HL-60/S4 treated with retinoic acid at 250 ng/mL for 4 days and 3 days (cell line): Measurements from ENCODE around the gene FOLR2.

ENCODE experiments used
- in situ Hi-C: fragments of 300-500 bp; cut with MboI; formaldehyde crosslinking; loops from 2 replicates; pipeline ENCODE4 v1.7.0; 2022; ENCODE audit warnings: low sequenced_read_pairs

FOLR2 gene

DNA sequence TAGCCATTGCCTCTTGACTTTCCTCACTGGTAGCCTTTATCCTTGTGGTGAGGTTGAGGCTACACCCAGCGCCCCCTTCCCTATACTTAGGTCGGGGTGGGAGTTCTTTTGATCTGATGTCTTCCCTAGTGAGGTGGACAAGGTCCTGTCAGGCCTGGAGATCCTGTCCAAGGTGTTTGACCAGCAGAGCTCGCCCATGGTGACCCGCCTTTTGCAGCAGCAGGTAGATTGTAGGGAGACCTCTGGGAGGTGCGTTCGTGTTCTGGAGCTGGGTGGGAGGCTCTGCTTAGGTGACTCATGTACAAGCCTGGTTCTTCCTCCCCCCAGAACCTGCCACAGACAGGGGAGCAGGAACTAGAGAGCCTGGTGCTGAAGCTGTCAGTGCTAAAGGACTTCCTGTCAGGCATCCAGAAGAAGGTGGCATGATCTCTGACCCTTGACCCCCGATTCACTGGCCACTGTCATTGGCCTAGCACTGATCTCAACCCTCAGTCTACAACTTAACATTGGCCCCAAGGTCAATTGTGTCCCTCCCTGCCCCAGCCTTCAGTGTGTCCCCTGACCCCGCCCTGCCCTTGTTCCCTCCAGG is 12.8 kb downstream of the FOLR2 start:
- in situ Hi-C loops: no loop called here

GRCh38 chr11:72229925-72230763 is 13.6 kb downstream of the FOLR2 start:
- in situ Hi-C loops: no loop called here

DNA sequence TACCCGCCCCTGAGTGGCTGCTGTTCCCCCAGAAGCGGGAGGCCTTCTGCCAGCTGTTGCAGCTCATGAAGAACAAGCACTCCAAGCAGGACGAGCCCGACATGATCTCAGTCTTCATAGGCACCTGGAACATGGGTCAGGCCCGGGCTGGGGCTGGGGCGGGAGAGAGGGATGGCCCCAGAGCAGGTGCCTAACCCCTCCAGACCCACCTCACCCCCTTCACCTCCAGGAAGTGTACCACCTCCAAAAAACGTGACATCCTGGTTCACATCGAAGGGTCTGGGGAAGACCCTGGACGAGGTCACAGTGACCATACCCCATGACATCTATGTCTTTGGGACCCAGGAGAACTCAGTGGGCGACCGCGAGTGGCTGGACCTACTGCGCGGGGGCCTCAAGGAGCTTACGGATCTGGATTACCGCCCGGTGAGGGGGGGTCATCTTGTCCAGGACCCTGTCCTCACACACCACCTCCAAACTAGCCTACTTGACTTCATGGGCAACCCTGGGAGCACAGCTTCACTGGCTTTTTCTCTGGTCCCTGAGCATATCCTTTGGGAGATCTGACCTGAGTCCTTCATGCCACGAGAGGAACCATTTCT is 14.3 kb downstream of the FOLR2 start:
- in situ Hi-C loops: no loop called here

DNA sequence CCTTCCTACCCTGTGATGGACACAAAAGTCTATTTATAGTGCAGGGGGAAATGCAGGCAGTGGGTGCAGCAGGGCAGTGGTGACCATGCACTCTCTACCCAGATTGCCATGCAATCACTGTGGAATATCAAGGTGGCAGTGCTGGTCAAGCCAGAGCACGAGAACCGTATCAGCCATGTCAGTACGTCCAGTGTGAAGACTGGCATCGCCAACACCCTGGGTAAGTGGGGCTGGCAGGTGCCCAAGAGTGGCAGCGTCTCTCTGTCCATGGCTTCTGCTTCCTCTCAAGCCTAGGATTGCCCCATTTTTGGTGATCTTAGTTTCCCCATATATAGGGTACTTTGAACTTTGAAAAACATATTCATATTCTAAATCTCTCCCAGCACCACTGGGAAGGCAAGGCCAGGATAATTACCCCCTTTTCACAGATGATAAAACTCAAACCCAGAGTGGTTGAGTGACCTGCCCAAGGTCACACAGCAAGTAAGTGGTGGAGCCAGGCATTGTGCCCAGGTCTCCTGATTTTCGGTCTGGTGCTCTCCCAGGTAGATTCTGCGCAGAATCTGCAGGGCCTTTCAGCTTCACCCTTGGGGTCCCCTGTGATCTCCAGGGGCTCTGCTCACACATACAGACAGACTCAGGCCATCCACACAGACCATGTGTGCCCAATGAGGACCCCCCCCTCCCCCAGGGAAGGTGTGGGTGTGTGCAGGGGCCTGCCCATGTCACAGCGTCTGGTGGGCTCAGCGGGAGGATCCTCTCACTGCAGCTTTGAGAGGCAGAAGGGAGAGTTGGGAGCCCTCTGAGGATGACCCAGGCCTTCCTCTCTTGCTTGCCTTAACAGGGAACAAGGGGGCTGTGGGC is 15.0 kb downstream of the FOLR2 start:
- in situ Hi-C loops: no loop called here

- in situ Hi-C loops: no loop called here
Measured at GRCh38 chr11:72232260-72233055, 15.9 kb downstream of the FOLR2 start.

GRCh38 chr11:72233056-72233772 is 16.6 kb downstream of the FOLR2 start:
- in situ Hi-C loops: no loop called here

DNA sequence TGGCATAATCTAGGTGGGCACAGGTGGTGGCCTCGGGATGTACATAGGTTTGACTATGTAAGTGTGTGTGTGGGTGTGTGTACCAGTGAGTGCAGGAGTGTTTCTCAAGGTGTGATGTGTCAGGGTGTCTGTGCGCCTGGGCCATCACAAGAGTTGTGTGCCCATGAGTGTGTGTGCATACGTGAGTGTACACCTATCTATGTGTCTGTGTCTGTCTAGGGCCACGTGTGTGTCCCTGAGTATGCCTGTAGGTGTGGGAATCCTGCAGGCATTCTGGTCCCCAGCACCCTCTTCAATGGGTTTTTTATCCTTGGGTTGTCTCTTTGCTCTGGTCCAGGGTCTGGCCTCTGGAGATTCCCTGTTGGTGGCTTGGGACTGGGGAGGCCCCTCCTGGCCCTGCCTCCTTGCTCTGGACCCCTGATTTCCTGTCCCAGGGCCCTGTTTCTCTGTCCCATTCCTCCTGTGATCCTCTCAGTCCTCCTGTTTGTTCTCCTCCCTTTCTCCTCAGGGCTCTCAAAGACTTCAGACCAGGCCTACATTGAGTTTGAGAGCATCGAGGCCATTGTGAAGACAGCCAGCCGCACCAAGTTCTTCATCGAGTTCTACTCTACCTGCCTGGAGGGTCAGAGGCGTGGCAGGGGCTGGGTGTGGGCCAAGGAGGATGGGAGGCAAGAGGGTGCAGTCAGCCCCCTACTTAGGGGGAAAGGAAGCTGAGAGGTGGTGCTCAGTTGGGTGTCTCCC is 17.3 kb downstream of the FOLR2 start:
- in situ Hi-C loops: no loop called here

- in situ Hi-C loops: no loop called here
Measured at GRCh38 chr11:72234514-72234830, 17.9 kb downstream of the FOLR2 start.

DNA sequence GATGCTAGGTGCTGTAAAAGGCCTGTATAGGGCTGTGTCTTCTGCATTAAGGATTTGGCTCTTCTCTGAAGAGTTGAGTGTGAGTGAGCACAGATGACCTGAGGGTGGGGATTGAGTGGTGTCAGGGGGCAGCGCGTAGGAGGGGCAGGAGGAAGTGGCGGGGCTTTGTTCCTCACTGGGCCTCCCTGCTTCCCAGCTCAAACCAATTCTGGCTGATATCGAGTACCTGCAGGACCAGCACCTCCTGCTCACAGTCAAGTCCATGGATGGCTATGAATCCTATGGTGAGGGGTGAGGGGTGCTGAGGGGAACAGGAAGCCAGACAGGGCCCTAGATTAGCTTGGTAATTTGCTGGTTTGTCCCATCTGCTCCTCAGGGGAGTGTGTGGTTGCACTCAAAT is 18.3 kb downstream of the FOLR2 start:
- in situ Hi-C loops: no loop called here

- in situ Hi-C loops: no loop called here
Measured at GRCh38 chr11:72235351-72236057, 18.9 kb downstream of the FOLR2 start.

- in situ Hi-C loops: no loop called here
Measured at GRCh38 chr11:72236083-72236697, 19.6 kb downstream of the FOLR2 start.

DNA sequence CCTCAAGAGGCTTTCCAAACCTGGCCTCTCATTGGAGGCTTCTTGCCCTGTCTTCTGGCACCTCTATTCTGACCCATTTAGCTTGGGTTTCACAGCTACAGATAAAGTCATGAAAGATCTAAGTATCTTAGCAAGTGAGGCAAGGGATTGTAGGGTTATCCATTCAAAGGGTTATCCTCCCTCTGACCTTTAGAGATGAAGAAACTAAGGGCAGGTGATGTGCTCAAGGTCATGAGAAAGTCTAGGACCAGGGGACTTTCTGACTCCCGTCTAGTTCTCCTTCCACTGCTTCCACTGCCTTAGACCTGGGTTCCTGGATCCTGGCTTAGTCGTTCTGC is 20.1 kb downstream of the FOLR2 start:
- in situ Hi-C loops: no loop called here

DNA sequence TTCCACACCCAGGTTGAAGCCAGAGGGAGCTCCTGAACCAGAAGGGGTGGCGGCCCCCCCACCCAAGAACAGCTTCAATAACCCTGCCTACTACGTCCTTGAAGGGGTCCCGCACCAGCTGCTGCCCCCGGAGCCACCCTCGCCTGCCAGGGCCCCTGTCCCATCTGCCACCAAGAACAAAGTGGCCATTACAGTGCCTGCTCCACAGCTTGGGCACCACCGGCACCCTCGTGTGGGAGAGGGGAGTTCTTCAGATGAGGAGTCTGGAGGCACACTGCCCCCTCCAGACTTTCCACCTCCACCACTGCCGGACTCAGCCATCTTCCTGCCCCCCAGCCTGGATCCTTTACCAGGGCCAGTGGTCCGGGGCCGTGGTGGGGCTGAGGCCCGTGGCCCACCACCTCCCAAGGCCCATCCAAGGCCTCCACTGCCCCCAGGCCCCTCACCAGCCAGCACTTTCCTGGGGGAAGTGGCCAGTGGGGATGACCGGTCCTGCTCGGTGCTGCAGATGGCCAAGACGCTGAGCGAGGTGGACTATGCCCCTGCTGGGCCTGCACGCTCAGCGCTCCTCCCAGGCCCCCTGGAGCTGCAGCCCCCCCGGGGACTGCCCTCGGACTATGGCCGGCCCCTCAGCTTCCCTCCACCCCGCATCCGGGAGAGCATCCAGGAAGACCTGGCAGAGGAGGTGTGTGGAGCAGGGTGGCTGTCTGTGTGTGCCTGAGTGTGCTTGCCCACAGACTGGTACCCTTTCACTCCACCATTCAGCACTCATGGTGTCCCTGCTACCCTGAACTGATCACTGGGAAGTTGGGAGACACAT is 20.7 kb downstream of the FOLR2 start:
- in situ Hi-C loops: no loop called here

DNA sequence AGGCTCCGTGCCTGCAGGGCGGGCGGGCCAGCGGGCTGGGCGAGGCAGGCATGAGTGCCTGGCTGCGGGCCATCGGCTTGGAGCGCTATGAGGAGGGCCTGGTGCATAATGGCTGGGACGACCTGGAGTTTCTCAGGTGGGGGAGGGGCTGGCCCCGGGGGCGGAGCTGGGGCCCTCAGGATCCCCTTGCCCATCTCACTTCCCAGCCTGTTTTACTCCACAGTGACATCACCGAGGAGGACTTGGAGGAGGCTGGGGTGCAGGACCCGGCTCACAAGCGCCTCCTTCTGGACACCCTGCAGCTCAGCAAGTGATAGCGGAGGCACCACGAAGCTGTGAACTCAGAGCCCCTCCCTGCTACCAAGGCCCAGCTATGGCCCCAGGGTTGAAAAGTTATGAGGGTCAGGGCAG is 21.5 kb downstream of the FOLR2 start:
- in situ Hi-C loops: no loop called here

GRCh38 chr11:72238492-72239312 is 22.1 kb downstream of the FOLR2 start:
- in situ Hi-C loops: no loop called here

DNA sequence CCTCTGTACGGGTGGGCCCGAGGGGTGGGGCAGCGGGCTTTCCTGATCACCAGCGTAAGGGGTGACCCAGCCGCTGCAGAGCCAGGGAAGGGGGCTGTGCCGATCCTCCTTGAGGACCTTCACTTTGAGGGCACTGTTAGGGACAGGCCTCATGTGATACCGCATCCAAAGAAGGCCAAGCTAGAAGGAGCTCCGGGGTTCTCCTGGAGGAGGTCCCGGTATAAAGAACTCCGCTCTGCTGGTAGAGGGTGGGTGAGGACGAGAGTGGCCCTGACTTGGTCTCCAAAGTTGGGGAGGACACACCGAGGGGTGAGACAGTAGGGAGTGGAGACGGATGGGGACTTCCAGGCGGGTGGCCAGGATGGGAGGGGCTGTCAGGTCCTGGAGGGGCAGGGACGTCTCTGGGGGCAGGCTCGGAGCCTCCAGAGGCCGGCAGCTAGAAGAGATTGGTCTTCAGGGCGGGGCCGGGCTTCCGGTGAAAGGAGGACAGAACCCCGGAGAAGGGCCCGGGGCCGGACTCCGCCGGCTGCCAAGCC is 22.8 kb downstream of the FOLR2 start:
- in situ Hi-C loops: no loop called here
